Prostate gland (tissue), 2 donors: Measurements from ENCODE around the gene ZNF207. TPM values are rescaled to one million over a fixed set of nuclear protein-coding genes. Genes with fewer than 3 reads are reported as not detected.
"Not testable (repeated sequence)": the region's sequence is repeated elsewhere in the genome, so short reads cannot be mapped to it uniquely, and the experiment has no call there.

Experiments
- DNase-seq: peaks from one replicate; pipeline ENCODE4 v3.0.0-alpha.2; 2019; ENCODE audit warnings: low spot score
- H3K27ac ChIP-seq, 2 donors: fragments of 200-600 bp; sonication (generic); 2 replicates each; pipeline ENCODE4 v1.5.1; 2017 to 2019
- H3K27me3 ChIP-seq: fragments of 200-600 bp; sonication (generic); replicated peaks from 2 replicates; pipeline ENCODE4 v1.5.1; 2019; ENCODE audit not compliant: insufficient read depth
- H3K36me3 ChIP-seq, 2 donors: fragments of 200-600 bp; sonication (generic); 1 replicate in 1 of 2; 2 replicates in 1 of 2; pipeline versions ENCODE4 v1.5.1 to v1.8.1; 2017 to 2019
- H3K4me1 ChIP-seq: fragments of 200-600 bp; sonication (generic); replicated peaks from 2 replicates; pipeline ENCODE4 v1.5.1; 2019
- H3K4me3 ChIP-seq, 2 donors: fragments of 200-600 bp; sonication (generic); 2 replicates each; pipeline ENCODE4 v1.5.1; 2017 to 2019
- H3K9me3 ChIP-seq: fragments of 200-600 bp; sonication (generic); 2 replicates; pipeline ENCODE4 v1.5.1; 2017
- CTCF ChIP-seq, 4 experiments: fragments of 200-600 bp in 2 of 4; fragments of 450-650 bp in 2 of 4; sonication (generic) in 2 of 4; IDR thresholded peaks; 1 replicate in 3 of 4; 2 replicates in 1 of 4; pipeline ENCODE4 v1.5.1; 2016 to 2019; ENCODE audit warnings: antibody characterized with exemption in 4 of 4, mild to moderate bottlenecking in 2 of 4, moderate library complexity in 2 of 4
- POLR2A ChIP-seq: fragments of 450-650 bp; IDR thresholded peaks from one replicate; pipeline ENCODE4 v1.6.1; 2016; ENCODE audit warnings: antibody characterized with exemption, mild to moderate bottlenecking
- POLR2AphosphoS5 ChIP-seq: sonication (generic); formaldehyde crosslinking; IDR thresholded peaks from one replicate; pipeline ENCODE4 v1.6.1; 2017; ENCODE audit warnings: antibody characterized with exemption
- WGBS: methylation state at CpG from one replicate; pipeline ENCODE4 v1.1.5; 2018; 5-methylcytosine and 5-hydroxymethylcytosine counted together
- intact Hi-C: fragments of 100-400 bp; cut with DNase I; formaldehyde crosslinking; loops from one replicate; pipeline ENCODE4 v1.14.2; 2022
- total RNA-seq, 2 donors: library from RNA; depleted of rRNA; stranded (reverse); fragments of >200 nt; gene quantifications; one replicate each; pipeline ENCODE4 v1.1.0, GENCODE V29; 2016

Gene ZNF207
- total RNA-seq, 2 donors from 2014 or later, result 91.3 to 168 TPM

DNA sequence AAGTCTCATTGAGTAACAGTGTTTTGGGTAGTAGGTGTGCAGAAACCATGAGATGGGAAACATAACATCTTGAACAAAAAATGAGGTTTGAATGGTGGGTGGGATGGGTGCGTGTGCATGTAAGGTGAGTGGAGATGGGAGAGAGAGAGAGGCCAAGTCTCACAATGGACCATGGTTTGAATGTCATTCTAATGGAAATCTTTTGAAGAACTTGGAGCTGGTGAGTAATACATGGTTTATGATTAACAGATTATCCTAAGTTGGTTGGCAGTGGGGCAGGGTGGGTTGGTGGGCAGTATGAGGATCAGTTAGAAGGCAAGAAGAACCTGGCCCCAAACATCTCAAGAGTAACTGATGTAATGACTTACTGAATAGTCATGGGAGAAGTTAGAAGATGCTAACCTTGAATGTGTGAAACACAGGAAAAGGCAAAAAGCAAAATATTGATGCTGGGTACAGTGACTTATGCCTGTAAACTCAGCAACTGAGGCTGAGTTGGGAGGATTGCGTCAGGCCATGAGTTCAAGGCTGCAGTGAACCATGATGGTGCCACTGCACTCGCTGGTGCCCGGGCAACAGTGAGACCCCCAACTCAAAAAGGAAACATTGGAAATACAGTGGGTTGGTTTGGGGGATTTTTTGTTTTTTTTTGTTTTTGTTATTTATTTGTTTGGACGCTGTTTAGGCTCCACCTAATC lies 32.7 kb downstream of the ZNF207 start:
- WGBS, result 98% methylated on average over 5 of the region's 5 CpGs

GRCh38 chr17:32383926-32384434 lies 34.0 kb downstream of the ZNF207 start:
- Histone ChIP-seq H3K9me3 (no peaks in the 10 kb centered on the region), H3K27me3 (no peaks in the 10 kb centered on the region), H3K27ac (no peak overlapping the region), H3K36me3 (peaks cover 0 to 4% of the 10 kb centered on the region in 2 donors), H3K4me3 (no peak overlapping the region), H3K4me1 (no peaks in the 10 kb centered on the region)
- WGBS, result 80% methylated on average over 1 of the region's 1 CpG
- TF ChIP-seq CTCF (IDR thresholded peaks at IDR 0.05) (no peak), POLR2A (no peak), POLR2AphosphoS5 (no peak)
- intact Hi-C loops, result no loop called here
- no peak for DNase-seq

More for the DNA sequence above, 32.7 kb downstream of the ZNF207 start:
- no peaks in the 10 kb centered on the region for H3K27me3 ChIP-seq
- H3K4me3 ChIP-seq, result no peak overlapping the region
- intact Hi-C loops, result no loop called here
- no peak for DNase-seq
- no peak for TF ChIP-seq CTCF (IDR thresholded peaks at IDR 0.05)
- TF ChIP-seq POLR2A, result no peak
- no peak for TF ChIP-seq POLR2AphosphoS5
- H3K27ac ChIP-seq, result no peak overlapping the region
- H3K4me1 ChIP-seq, result no peaks in the 10 kb centered on the region
- H3K36me3 ChIP-seq, result peaks cover 0 to 4% of the 10 kb centered on the region in 2 donors
- no peaks in the 10 kb centered on the region for H3K9me3 ChIP-seq

- DNase-seq, result no peak
- intact Hi-C loops, result no loop called here
- H3K27ac ChIP-seq, result no peak overlapping the region
- 65% methylated on average over 7 of the region's 7 CpGs for WGBS
- no peaks in the 10 kb centered on the region for H3K4me1 ChIP-seq
- H3K9me3 ChIP-seq, result no peaks in the 10 kb centered on the region
- H3K36me3 ChIP-seq, result peaks cover 0 to 4% of the 10 kb centered on the region in 2 donors
- TF ChIP-seq CTCF (IDR thresholded peaks at IDR 0.05) (no peak), POLR2A (no peak), POLR2AphosphoS5 (no peak)
- H3K27me3 ChIP-seq, result no peaks in the 10 kb centered on the region
- no peak overlapping the region for H3K4me3 ChIP-seq
These were observed 35.2 kb downstream of the ZNF207 start for GRCh38 chr17:32385121-32385520.

GRCh38 chr17:32385971-32386370 lies 36.0 kb downstream of the ZNF207 start:
- Histone ChIP-seq H3K36me3 (no peaks in the 10 kb centered on the region), H3K27me3 (no peaks in the 10 kb centered on the region), H3K4me3 (no peak overlapping the region), H3K9me3 (no peaks in the 10 kb centered on the region), H3K27ac (no peak overlapping the region), H3K4me1 (no peaks in the 10 kb centered on the region)
- intact Hi-C loops, result no loop called here
- no peak for DNase-seq
- 71% methylated on average over 5 of the region's 5 CpGs for WGBS
- TF ChIP-seq POLR2AphosphoS5, result no peak
- no peak for TF ChIP-seq CTCF (IDR thresholded peaks at IDR 0.05)
- no peak for TF ChIP-seq POLR2A

DNA sequence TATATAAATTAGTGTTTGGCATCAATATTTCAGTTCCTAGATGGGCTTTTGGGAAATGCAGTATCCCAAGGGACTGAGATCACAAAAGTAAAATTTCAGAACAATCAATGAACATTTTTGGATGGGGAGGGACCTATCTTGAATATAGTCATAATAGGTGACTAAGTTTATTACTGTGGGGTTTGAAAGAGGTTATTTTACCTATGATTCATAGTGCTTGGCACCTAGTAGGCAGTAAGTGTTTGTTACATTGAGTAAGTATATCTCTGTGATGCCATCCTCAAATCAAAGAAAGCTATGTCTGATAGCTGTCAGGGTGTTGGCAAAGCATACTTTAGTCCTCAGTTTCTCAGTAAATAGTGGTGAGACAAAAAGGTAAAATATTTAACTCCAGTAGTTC lies 36.9 kb downstream of the ZNF207 start:
- no peaks in the 10 kb centered on the region for H3K4me1 ChIP-seq
- H3K9me3 ChIP-seq, result no peaks in the 10 kb centered on the region
- H3K27me3 ChIP-seq, result no peaks in the 10 kb centered on the region
- H3K27ac ChIP-seq, result no peak overlapping the region
- no peak for TF ChIP-seq POLR2A
- DNase-seq, result no peak
- intact Hi-C loops, result no loop called here
- H3K4me3 ChIP-seq, result no peak overlapping the region
- H3K36me3 ChIP-seq, result no peaks in the 10 kb centered on the region

- H3K4me1 ChIP-seq, intact Hi-C loops, DNase-seq, H3K27ac ChIP-seq, H3K36me3 ChIP-seq, H3K9me3 ChIP-seq, H3K27me3 ChIP-seq, H3K4me3 ChIP-seq: not testable (repeated sequence)
- 97% methylated on average over 14 of the region's 14 CpGs for WGBS
These were observed 38.2 kb downstream of the ZNF207 start for GRCh38 chr17:32388128-32388527.
